ENCODE results near the gene FIZ1.
A peak's percentile ranks its signal among the peaks of the same experiment; 100 is the strongest.

FIZ1 gene

DNA sequence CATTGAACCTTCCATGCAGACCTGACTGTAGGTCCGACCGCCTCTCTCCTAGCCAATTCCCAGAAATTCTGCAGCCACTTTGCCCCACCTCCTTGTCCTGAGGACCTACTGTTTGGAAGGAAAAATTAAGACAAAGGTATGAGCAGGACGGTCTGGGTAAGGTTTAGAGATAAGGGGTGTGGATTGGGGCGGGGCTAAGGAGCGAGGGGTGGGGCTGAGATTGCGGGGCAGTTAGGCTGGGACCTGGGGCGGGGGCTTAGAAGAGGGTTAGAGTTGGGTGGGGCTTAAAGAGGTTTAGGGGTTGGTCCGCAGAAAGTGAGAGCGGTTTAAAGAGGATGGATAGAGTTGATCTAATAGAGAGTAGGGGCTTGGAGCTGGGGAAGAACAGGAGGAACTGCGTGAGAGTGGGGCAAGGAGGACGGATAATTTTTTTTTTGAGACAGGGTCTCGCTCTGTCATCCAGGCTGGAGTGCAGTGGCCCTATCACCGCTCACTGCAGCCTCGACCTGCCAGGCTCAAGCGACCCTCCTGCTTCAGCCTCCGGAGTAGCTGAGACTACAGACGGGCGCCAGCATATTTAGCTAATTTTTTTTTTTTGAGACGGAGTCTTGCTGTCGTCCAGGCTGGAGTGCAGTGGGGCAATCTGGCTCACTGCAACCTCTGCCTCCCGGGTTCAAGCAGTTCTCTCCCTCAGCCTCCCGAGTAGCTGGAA, 4.4 kb upstream of the FIZ1 start:
- H3K27ac ChIP-seq (ENCODE audit: low read depth, low read length) = no peak overlapping the region

DNA sequence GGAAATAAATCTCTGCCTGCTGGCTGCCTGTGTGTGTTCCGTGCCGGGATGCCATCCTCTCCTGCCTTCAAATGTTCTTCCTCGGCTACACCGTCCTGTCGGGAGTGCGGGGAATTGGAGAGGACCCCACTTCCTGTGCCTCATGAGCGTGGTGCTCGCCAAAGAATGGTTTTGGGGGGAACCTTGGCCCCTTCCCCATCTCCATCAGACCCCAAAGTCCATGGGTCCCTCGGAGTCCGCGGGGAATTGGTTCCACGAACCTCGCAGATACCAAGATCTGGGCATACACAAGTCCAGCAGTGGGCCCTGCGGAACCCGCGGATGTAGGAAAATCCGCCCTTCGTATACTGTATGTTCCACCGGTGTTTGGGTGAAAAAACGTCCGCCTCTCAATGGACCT, 3.8 kb upstream of the FIZ1 start:
- Histone ChIP-seq H3K9ac (ENCODE audit: low read length) (no peak overlapping the region), H3K27ac (ENCODE audit: low read depth, low read length) (no peak overlapping the region), H3K4me3 (ENCODE audit: low read length) (no peak overlapping the region), H3K4me1 (ENCODE audit: control insufficient read depth, insufficient read depth, low read length) (peaks cover 18% of the 10 kb centered on the region), H3K27me3 (ENCODE audit: control insufficient read depth, insufficient read depth, low read length) (peaks cover 2% of the 10 kb centered on the region), H3K36me3 (ENCODE audit: control insufficient read depth, insufficient read depth, low read length) (no peaks in the 10 kb centered on the region)

More for the DNA sequence above, 4.4 kb upstream of the FIZ1 start:
- H3K4me3 ChIP-seq (ENCODE audit: low read length) = no peak overlapping the region
- H3K9ac ChIP-seq (ENCODE audit: low read length) = no peak overlapping the region
- H3K36me3 ChIP-seq (ENCODE audit: control insufficient read depth, insufficient read depth, low read length) = no peaks in the 10 kb centered on the region
- peaks cover 18% of the 10 kb centered on the region for H3K4me1 ChIP-seq (ENCODE audit: control insufficient read depth, insufficient read depth, low read length)
- peaks cover 2% of the 10 kb centered on the region for H3K27me3 ChIP-seq (ENCODE audit: control insufficient read depth, insufficient read depth, low read length)

DNA sequence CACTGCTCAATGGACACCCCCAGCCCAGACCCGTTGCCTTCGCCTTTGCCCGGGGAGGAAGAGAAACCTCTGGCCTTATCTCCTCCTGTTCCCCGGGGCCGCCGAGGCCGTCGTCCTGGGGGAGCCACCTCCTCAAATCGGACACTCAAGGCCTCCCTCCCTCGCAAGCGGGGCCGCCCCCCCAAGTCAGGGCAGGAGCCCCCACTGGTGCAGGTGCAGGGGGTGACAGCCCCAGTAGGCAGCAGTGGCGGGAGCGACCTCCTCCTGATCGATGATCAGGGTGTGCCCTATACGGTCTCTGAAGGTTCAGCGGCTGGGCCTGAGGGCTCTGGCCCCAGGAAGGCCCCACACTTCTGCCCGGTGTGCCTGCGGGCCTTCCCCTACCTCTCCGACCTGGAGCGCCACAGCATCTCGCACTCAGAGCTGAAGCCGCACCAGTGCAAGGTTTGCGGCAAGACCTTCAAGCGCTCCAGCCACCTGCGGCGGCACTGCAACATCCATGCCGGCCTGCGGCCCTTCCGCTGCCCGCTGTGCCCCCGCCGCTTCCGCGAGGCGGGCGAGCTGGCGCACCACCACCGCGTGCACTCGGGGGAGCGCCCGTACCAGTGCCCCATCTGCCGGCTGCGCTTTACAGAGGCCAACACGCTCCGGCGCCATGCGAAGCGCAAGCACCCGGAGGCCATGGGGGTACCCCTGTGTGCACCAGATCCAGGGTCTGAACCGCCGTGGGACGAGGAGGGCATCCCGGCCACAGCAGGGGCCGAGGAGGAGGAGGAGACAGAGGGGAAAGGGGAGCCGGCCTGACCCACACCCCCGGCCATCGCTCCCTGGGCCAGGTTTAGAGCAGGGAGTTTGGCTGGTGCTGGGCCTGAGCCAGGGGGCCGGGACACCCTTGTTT, 3.0 kb upstream of the FIZ1 start:
- Histone ChIP-seq H3K9ac (ENCODE audit: low read length) (no peak overlapping the region), H3K27me3 (ENCODE audit: control insufficient read depth, insufficient read depth, low read length) (peaks cover 2% of the 10 kb centered on the region), H3K4me3 (ENCODE audit: low read length) (no peak overlapping the region), H3K36me3 (ENCODE audit: control insufficient read depth, insufficient read depth, low read length) (no peaks in the 10 kb centered on the region), H3K27ac (ENCODE audit: low read depth, low read length) (no peak overlapping the region), H3K4me1 (ENCODE audit: control insufficient read depth, insufficient read depth, low read length) (peaks cover 18% of the 10 kb centered on the region)

DNA sequence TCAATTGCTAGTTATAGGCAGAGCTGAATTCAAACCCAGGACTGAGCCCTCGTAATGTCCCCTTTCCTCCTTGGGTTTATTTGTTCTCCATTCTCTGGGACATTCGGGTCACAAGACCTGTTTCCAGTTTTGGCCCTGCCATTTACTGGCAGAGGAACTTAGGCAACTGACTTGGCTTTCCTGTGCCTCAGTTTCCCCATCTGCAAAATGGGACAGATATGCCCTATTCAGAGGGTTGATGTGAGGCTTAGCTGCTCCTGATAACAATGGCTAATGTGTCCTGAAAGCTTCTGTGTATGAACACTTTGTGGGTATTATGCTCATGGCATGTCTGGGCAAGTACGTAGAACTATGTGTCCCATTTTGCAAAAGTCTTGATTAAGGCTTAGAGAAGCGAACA, 1.8 kb upstream of the FIZ1 start:
- H3K9ac ChIP-seq (ENCODE audit: low read length) = no peak overlapping the region
- peaks cover 3% of the 10 kb centered on the region for H3K36me3 ChIP-seq (ENCODE audit: control insufficient read depth, insufficient read depth, low read length)
- peaks cover 2% of the 10 kb centered on the region for H3K27me3 ChIP-seq (ENCODE audit: control insufficient read depth, insufficient read depth, low read length)
- peaks cover 10% of the 10 kb centered on the region for H3K4me1 ChIP-seq (ENCODE audit: control insufficient read depth, insufficient read depth, low read length)
- peak overlapping the region; percentile 30 for H3K27ac ChIP-seq (ENCODE audit: low read depth, low read length)
- peak overlapping the region; percentile 78 for H3K4me3 ChIP-seq (ENCODE audit: low read length)

DNA sequence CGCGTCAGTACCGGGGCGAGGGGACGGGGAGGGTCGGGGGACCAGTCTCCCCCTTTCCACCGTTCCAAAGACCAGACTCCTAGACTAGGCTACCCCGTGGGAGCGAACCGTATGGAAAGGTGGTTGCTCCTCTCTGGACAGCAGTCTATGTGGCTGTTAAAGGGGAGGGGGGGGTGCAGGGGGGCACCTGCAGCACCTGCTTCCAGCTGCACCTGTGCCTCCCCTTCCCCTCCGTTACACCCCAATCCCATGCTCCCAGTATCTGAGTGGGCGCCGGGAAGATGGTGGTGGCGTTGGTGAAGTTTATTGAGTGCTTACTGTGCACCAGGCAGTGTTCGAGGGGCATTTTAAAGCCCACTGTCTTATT, 1.3 kb upstream of the FIZ1 start:
- Histone ChIP-seq H3K4me3 (ENCODE audit: low read length) (peak overlapping the region; percentile 78), H3K9ac (ENCODE audit: low read length) (peak overlapping the region; percentile 49), H3K36me3 (ENCODE audit: control insufficient read depth, insufficient read depth, low read length) (peaks cover 7% of the 10 kb centered on the region), H3K4me1 (ENCODE audit: control insufficient read depth, insufficient read depth, low read length) (peaks cover 9% of the 10 kb centered on the region), H3K27me3 (ENCODE audit: control insufficient read depth, insufficient read depth, low read length) (no peaks in the 10 kb centered on the region), H3K27ac (ENCODE audit: low read depth, low read length) (peak overlapping the region; percentile 100)

DNA sequence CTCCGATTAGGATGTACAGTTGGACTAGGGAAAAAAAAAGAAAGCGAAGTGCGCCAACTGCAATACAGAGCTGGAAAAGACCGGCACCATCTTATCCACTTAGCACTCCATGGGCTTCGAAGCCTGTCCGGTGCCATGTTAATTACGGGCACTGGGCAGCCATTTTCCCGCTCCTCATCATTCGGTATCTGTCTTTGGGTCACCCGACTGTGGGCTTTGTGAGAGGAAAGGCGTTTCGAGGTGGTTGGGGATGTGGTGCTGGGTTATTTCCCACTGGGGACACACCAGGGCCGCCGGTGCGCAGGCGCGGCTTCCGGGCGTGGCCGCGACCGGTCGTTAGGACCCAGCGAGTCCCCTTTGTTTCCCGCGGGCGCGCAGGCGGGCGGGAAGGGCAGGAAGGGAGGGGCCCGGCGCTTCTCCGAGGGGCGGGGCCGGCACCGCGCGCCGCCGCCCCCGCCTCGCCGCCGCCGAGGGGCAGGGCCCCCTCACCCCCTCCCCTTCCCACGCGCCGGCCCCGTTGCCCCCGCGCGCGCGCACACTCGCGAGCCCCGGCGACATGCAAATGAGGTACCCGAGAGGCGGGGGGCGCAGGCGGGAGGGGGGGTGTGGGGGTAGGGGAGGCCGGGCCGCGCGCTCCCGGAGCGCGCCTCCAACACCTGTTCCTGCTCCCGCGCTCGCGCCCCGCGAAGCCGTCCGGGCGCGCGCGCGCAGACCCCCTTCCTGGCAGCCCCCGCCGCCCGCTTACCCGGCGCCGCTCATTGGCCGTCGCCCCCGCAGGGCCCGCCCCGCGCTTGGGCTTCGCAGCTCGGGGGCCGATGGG, 735 bp upstream of the FIZ1 start, which contains the start of gene ZNF524:
Gene ZNF524, plus strand, starts transcription at position 447 of the 820 bp plus-strand sequence. CDS start 1,825 bp downstream, outside the sequence.
- Histone ChIP-seq H3K27ac (ENCODE audit: low read depth, low read length) (peak within 1 kb of the TSS; percentile 100), H3K9ac (ENCODE audit: low read length) (peak within 1 kb of the TSS; percentile 93), H3K27me3 (ENCODE audit: control insufficient read depth, insufficient read depth, low read length) (no peaks in the 10 kb centered on the region), H3K4me3 (ENCODE audit: low read length) (peak within 1 kb of the TSS; percentile 91), H3K4me1 (ENCODE audit: control insufficient read depth, insufficient read depth, low read length) (peaks cover 9% of the 10 kb centered on the region), H3K36me3 (ENCODE audit: control insufficient read depth, insufficient read depth, low read length) (peaks cover 11% of the 10 kb centered on the region)

DNA sequence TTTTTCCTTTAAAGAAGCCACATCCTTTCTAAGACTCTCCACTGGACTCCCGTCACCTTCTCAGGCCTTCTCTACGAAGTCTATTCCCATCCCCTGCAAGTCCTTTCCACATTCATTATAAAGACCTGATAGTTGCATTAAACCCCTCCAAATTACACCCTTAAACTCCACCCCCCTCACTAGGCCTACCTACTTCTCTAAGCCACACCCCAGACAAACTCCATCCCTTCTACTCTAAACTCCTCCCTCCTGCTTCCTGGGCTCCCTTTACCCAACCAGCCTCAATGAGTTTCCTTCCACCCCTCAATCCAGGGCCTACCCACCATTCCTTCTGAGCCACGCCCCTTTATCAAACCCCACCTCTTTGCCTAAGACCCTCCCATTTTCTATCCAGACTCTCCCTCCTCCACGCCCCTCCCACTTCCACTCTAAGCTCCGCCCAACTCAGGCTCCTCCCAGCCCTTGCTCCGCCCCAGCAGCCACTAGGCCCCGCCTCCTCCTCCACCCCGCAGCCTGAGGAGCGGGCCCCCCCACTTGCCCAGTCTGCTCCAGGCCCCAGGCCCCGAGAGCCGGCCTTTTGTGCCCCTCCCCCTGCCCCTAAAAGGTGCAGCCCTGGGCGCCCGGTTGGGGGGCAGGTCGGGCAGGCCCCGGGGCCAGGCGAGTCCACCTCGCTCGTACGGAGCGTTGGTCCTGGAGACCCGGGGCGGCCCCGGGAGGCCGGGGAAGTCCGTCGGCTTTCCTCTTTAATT, 424 bp downstream of the FIZ1 start:
- peaks cover 5% of the 10 kb centered on the region for H3K4me1 ChIP-seq (ENCODE audit: control insufficient read depth, insufficient read depth, low read length)
- peaks cover 11% of the 10 kb centered on the region for H3K36me3 ChIP-seq (ENCODE audit: control insufficient read depth, insufficient read depth, low read length)
- no peaks in the 10 kb centered on the region for H3K27me3 ChIP-seq (ENCODE audit: control insufficient read depth, insufficient read depth, low read length)
- peak overlapping the region; percentile 91 for H3K4me3 ChIP-seq (ENCODE audit: low read length)
- peak overlapping the region; percentile 100 for H3K27ac ChIP-seq (ENCODE audit: low read depth, low read length)
- H3K9ac ChIP-seq (ENCODE audit: low read length) = no peak overlapping the region

DNA sequence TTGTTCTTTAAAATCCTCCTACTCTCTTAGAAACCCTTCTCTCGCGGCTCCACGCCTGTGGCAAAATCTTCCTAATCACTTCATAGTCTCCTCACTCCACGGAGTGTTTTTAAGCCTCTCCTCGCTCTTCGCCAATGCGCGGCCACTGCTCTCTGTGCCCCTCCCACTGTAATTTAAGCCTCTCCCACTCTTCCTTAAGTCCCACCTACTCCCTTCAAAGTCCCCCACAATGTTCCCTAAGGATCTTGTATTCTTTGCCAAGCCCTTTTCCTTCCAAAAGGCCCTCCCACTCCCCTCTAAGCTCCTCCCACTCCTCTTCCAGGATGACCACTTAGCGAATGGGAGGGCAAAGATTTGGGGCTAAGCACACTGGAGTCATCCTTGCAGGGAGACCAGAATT, 1.3 kb downstream of the FIZ1 start:
- Histone ChIP-seq H3K4me3 (ENCODE audit: low read length) (no peak overlapping the region), H3K4me1 (ENCODE audit: control insufficient read depth, insufficient read depth, low read length) (peaks cover 5% of the 10 kb centered on the region), H3K27ac (ENCODE audit: low read depth, low read length) (no peak overlapping the region), H3K9ac (ENCODE audit: low read length) (no peak overlapping the region), H3K27me3 (ENCODE audit: control insufficient read depth, insufficient read depth, low read length) (no peaks in the 10 kb centered on the region), H3K36me3 (ENCODE audit: control insufficient read depth, insufficient read depth, low read length) (peaks cover 11% of the 10 kb centered on the region)

DNA sequence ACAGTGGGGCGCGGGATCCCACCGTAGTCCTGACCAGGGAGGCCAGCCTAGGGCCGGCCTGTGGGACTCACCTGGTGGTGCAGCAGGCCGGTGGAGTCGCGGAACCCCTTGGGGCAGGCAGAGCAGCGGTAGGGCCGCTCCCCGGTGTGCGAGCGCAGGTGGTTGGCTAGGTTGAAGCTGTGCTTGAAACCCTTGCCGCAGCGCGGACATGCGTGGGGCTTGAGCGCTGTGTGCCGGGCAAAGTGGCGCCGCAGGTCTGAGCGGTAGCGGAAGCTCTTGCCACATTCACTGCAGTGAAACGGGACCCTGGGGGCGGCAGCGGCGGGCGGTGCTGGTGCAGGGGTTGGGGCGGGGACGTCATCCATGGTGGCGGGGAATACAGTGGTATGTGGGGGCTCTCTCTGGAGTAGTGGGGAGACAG, 1.8 kb downstream of the FIZ1 start:
- H3K4me1 ChIP-seq (ENCODE audit: control insufficient read depth, insufficient read depth, low read length) = peaks cover 5% of the 10 kb centered on the region
- H3K27me3 ChIP-seq (ENCODE audit: control insufficient read depth, insufficient read depth, low read length) = no peaks in the 10 kb centered on the region
- H3K36me3 ChIP-seq (ENCODE audit: control insufficient read depth, insufficient read depth, low read length) = peaks cover 11% of the 10 kb centered on the region
- H3K4me3 ChIP-seq (ENCODE audit: low read length) = no peak overlapping the region
- no peak overlapping the region for H3K27ac ChIP-seq (ENCODE audit: low read depth, low read length)
- no peak overlapping the region for H3K9ac ChIP-seq (ENCODE audit: low read length)

DNA sequence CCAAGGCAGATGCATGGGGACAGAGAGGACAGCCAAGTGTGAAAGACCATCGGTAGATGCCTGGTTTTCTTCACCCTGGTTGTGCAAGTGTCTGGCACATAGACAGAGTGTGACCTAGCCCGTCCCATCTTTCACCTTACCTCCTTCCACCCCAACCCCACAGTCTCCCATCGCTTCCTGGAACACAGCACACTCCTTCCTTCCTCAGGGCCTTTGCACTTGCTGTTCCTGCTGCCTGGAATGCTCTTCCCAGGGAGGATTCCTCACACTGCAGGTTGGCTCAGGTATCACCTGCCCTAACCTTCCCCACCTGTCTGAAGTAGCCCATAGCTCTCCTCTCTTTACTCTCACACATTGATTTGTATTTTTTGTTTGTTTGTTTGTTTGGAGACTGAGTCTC, 3.0 kb downstream of the FIZ1 start:
- no peak overlapping the region for H3K4me3 ChIP-seq (ENCODE audit: low read length)
- no peak overlapping the region for H3K27ac ChIP-seq (ENCODE audit: low read depth, low read length)
- peaks cover 5% of the 10 kb centered on the region for H3K4me1 ChIP-seq (ENCODE audit: control insufficient read depth, insufficient read depth, low read length)
- no peaks in the 10 kb centered on the region for H3K27me3 ChIP-seq (ENCODE audit: control insufficient read depth, insufficient read depth, low read length)
- peaks cover 11% of the 10 kb centered on the region for H3K36me3 ChIP-seq (ENCODE audit: control insufficient read depth, insufficient read depth, low read length)
- H3K9ac ChIP-seq (ENCODE audit: low read length) = no peak overlapping the region

DNA sequence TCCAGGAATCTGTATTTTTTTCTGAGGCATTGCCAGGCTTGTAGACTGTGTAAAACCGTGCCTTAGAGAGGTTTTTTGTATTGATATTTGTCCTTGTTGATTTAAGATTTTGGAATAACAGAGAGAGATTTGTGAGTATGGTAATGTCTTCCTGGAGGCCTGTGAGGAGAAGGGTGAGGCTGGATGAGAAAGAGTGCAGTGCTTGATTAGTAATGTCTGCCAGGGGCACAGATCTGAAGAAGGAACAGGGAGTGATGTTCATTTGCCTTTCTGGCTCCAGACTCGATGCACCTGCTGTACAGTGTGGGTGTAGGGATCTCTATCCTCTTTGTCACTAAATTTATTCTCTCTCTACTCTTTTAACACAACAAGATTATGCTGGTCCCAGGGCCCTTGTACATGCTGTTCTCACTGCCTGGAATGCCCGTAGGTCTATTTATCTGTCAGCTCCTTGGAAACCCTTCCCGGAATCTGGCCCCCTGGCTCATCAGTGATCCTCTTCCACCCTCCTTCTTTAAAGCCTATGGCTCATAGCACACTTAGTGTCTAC, 4.2 kb downstream of the FIZ1 start:
- Histone ChIP-seq H3K4me3 (ENCODE audit: low read length) (no peak overlapping the region), H3K36me3 (ENCODE audit: control insufficient read depth, insufficient read depth, low read length) (peaks cover 11% of the 10 kb centered on the region), H3K27me3 (ENCODE audit: control insufficient read depth, insufficient read depth, low read length) (no peaks in the 10 kb centered on the region), H3K9ac (ENCODE audit: low read length) (no peak overlapping the region), H3K27ac (ENCODE audit: low read depth, low read length) (no peak overlapping the region), H3K4me1 (ENCODE audit: control insufficient read depth, insufficient read depth, low read length) (no peaks in the 10 kb centered on the region)

Measured in rectal smooth muscle tissue (tissue), 1 donor.